Testis (tissue), 3 donors: Measurements from ENCODE around the gene COL21A1. TPM values are rescaled to one million over a fixed set of nuclear protein-coding genes. Genes with fewer than 3 reads are reported as not detected.

Source experiments
- DNase-seq: peaks from one replicate; pipeline ENCODE4 v3.0.0-alpha.2; 2019
- H3K27ac ChIP-seq, 2 donors: fragments of 200-600 bp; sonication (generic); one replicate each; pipeline ENCODE4 v1.5.1; 2019
- H3K27me3 ChIP-seq: fragments of 200-600 bp; sonication (generic); one replicate; pipeline ENCODE4 v1.5.1; 2019
- H3K36me3 ChIP-seq: fragments of 200-600 bp; sonication (generic); one replicate; pipeline ENCODE4 v1.5.1; 2017; ENCODE audit warnings: low read depth; ENCODE audit errors: missing control alignments
- H3K4me1 ChIP-seq: fragments of 200-600 bp; sonication (generic); one replicate; pipeline ENCODE4 v1.5.1; 2019
- H3K4me3 ChIP-seq, 2 donors: fragments of 200-600 bp; sonication (generic); one replicate each; pipeline ENCODE4 v1.5.1; 2017 to 2019
- H3K9me3 ChIP-seq: fragments of 200-600 bp; sonication (generic); one replicate; pipeline ENCODE4 v1.5.1; 2017
- CTCF ChIP-seq, 3 experiments: fragments of 450-650 bp in 2 of 3; fragments of 200-600 bp in 1 of 3; sonication (generic) in 1 of 3; IDR thresholded peaks; one replicate each; pipeline ENCODE4 v1.5.1; 2016 to 2019; ENCODE audit warnings: antibody characterized with exemption in 3 of 3, mild to moderate bottlenecking in 2 of 3, moderate library complexity in 1 of 3
- POLR2A ChIP-seq: fragments of 450-650 bp; IDR thresholded peaks from one replicate; pipeline ENCODE4 v1.6.1; 2017; ENCODE audit warnings: antibody characterized with exemption, mild to moderate bottlenecking, moderate library complexity
- WGBS, 2 donors: methylation state at CpG; one replicate each; pipeline ENCODE4 v1.1.5; 2018; 5-methylcytosine and 5-hydroxymethylcytosine counted together
- intact Hi-C: fragments of 100-400 bp; cut with DNase I; formaldehyde crosslinking; loops from one replicate; pipeline ENCODE4 v1.15.1; 2023; ENCODE audit warnings: low total_unique reads
- polyA plus RNA-seq: library from polyadenylated mRNA; stranded (reverse); fragments of 350-450 nt; fragmentation: Illumina TruSeq; extraction: RNeasy Lipid Tissue Mini Kit (QIAGEN cat#74804); gene quantifications from one replicate; pipeline ENCODE4 v1.2.3, GENCODE V29; 2014; ENCODE audit warnings: low read depth, low replicate concordance; ENCODE audit not compliant: insufficient read depth
- total RNA-seq, 2 donors: library from RNA; depleted of rRNA; stranded (reverse); fragments of >200 nt; gene quantifications; one replicate each; pipeline ENCODE4 v1.2.3, GENCODE V29; 2016

Gene COL21A1
- total and polyA plus RNA-seq, 3 donors from 2014 or later, result 6.6 to 10.5 (median 7.1) TPM

DNA sequence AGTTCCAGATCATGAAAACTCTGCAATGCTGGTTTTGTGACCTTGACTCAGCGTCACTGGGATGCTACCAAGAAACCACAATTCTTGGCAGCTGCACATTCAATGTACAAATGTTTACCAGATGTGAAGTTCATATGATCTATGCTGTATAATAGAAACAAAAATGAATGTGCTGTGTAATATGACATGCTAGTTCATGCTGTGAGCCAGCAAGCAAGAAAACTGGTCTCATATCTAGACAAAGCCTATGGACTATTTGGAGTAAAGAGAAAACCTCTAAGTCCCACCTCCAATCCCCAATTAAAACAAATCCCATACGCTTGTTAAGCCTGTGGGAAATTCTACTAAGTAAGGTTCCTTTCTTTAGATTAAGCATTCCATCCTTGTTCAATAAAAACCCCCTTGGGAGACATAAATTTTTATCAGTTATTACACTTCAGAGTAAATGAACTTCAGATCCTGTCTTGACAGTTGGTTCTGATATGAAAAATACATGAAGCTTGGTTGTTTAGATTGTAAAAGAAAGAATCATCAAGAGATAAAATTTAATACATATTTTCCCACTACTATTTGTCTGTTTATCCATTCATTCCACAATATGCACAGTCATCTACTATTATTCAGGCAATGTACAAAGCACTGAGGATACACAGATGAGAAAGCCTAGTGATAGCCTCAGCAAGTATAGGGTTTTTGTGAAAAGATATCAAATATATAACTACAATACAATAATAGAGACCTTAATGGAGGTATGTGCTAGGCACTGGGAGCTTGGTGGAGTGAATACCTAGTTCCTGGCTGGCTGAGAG, 20.1 kb downstream of the COL21A1 start:
- Histone ChIP-seq H3K36me3 (no peaks in the 10 kb centered on the region), H3K9me3 (no peaks in the 10 kb centered on the region), H3K27ac (no peak overlapping the region), H3K4me3 (no peak overlapping the region), H3K4me1 (no peaks in the 10 kb centered on the region), H3K27me3 (no peaks in the 10 kb centered on the region)
- DNase-seq, result no peak
- WGBS, 2 donors, result 64 to 67% methylated on average over 2 of the region's 2 CpGs
- no peak for TF ChIP-seq CTCF (IDR thresholded peaks at IDR 0.05)
- TF ChIP-seq POLR2A, result no peak
- intact Hi-C loops, result no loop called here

DNA sequence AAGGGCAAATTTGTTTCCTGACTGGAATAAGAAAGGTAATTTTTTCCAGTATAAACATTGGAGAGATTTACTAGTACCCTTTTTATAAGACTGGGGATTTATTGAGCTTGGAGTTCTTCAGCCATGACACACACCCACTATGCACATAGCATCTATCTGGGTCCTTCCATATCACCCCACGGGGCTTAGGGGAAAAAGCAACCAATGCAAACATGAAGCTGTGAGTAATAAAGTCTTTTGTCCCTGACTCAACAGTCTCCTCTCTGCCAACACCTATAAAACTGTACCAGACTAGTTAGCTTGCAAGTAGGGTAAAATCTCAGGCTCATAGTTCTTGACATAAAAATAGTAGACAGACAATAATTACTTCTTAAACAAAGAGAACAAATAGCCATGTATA, 23.4 kb downstream of the COL21A1 start:
- Histone ChIP-seq H3K4me1 (no peaks in the 10 kb centered on the region), H3K27me3 (no peaks in the 10 kb centered on the region), H3K27ac (no peak overlapping the region), H3K36me3 (no peaks in the 10 kb centered on the region), H3K9me3 (no peaks in the 10 kb centered on the region), H3K4me3 (no peak overlapping the region)
- intact Hi-C loops, result no loop called here
- TF ChIP-seq POLR2A, result no peak
- no peak for TF ChIP-seq CTCF (IDR thresholded peaks at IDR 0.05)
- no peak for DNase-seq
- WGBS, 2 donors, result 80 to 88% methylated on average over 1 of the region's 1 CpG

DNA sequence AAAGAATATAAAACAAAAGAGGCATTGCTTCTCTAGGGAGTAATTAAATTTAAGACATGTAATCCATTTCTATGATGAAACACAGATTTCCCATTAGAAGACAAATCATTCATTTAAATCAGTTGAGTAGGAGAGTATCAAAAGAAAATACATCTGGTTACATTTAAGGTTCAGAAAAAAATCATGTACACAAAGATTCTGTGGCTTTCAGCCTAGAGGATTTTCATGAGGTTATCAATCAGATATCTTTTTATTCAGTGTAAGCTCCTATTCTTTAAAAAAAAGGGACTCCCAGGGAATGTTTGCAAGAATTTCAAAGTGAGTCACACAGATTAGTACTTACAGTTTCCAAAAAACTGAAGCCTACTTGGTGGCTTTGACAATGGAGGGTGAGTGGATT, 24.9 kb downstream of the COL21A1 start:
- Histone ChIP-seq H3K27ac (no peak overlapping the region), H3K27me3 (no peaks in the 10 kb centered on the region), H3K4me3 (no peak overlapping the region), H3K9me3 (no peaks in the 10 kb centered on the region), H3K4me1 (no peaks in the 10 kb centered on the region), H3K36me3 (no peaks in the 10 kb centered on the region)
- TF ChIP-seq CTCF (IDR thresholded peaks at IDR 0.05) (no peak), POLR2A (no peak)
- DNase-seq, result no peak
- intact Hi-C loops, result no loop called here

- TF ChIP-seq POLR2A (no peak), CTCF (IDR thresholded peaks at IDR 0.05) (no peak)
- intact Hi-C loops, result no loop called here
- H3K4me3 ChIP-seq, result no peak overlapping the region
- no peak overlapping the region for H3K27ac ChIP-seq
- no peaks in the 10 kb centered on the region for H3K9me3 ChIP-seq
- DNase-seq, result no peak
- no peaks in the 10 kb centered on the region for H3K4me1 ChIP-seq
- H3K27me3 ChIP-seq, result no peaks in the 10 kb centered on the region
- H3K36me3 ChIP-seq, result no peaks in the 10 kb centered on the region
Observed at GRCh38 chr6:56220078-56220477, 27.3 kb downstream of the COL21A1 start.

- 72 to 78% methylated on average over 3 of the region's 3 CpGs for WGBS, 2 donors
- Histone ChIP-seq H3K4me3 (no peak overlapping the region), H3K27ac (no peak overlapping the region), H3K9me3 (no peaks in the 10 kb centered on the region), H3K27me3 (no peaks in the 10 kb centered on the region), H3K4me1 (no peaks in the 10 kb centered on the region), H3K36me3 (no peaks in the 10 kb centered on the region)
- no peak for DNase-seq
- intact Hi-C loops, result no loop called here
- TF ChIP-seq POLR2A (no peak), CTCF (IDR thresholded peaks at IDR 0.05) (no peak)
Observed at GRCh38 chr6:56214703-56215101, 32.7 kb downstream of the COL21A1 start.
